SU-DHL-6 (cell line): Measurements from ENCODE around the gene PARS2.

ENCODE experiments used
- EZH2phosphoT487 ChIP-seq: fragments of 200-600 bp; sonication (generic), shearing (Covaris generic); conservative IDR thresholded peaks from 2 replicates; pipeline ENCODE4 v1.6.1; 2018; ENCODE audit warnings: mild to moderate bottlenecking, antibody characterized with exemption, low read length, moderate library complexity, mixed read lengths
- TF ChIP-seq, protein P1 (sequence below): fragments of 200-600 bp; sonication (generic); IDR thresholded peaks from one replicate; pipeline ENCODE4 v1.5.1; 2017; ENCODE audit warnings: antibody characterized with exemption, mild to moderate bottlenecking, low read length, moderate library complexity; ENCODE audit not compliant: insufficient read depth, poor library complexity, severe bottlenecking

DNA sequence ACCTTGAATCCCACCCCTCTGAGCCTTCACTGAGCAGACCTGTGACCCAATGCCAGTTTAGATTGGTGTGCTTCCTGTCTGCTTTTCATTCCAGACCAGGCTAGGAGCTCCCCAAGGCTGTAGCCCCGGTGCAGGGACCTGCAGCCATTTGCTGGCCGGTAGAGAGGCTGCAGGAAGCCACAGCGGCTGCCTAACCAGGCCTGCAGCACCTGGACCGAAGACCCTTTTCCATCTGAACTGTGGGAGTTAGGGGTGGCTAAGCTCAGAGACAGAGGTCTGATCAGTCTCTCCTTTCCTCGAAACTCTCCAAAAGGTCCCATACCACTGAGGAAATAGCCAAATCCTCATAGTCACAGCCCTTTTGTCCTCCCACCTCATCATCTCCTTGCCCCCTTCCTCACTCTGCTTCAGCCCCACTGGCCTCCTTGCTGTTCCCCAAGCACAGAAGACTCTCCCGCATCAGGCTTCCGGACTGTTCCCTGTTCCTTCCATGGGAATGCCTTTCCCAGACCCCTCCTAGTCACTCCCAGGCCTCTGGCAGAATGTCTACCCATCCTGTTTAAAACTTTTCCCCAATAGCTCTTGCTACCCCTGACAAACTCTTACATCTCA, 49.3 kb downstream of the PARS2 start:
- no peak for TF ChIP-seq EZH2phosphoT487
- TF ChIP-seq, protein P1, sequence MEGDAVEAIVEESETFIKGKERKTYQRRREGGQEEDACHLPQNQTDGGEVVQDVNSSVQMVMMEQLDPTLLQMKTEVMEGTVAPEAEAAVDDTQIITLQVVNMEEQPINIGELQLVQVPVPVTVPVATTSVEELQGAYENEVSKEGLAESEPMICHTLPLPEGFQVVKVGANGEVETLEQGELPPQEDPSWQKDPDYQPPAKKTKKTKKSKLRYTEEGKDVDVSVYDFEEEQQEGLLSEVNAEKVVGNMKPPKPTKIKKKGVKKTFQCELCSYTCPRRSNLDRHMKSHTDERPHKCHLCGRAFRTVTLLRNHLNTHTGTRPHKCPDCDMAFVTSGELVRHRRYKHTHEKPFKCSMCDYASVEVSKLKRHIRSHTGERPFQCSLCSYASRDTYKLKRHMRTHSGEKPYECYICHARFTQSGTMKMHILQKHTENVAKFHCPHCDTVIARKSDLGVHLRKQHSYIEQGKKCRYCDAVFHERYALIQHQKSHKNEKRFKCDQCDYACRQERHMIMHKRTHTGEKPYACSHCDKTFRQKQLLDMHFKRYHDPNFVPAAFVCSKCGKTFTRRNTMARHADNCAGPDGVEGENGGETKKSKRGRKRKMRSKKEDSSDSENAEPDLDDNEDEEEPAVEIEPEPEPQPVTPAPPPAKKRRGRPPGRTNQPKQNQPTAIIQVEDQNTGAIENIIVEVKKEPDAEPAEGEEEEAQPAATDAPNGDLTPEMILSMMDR, result no peak
